ENCODE results near the gene SAMD10.
A peak's percentile ranks its signal among the peaks of the same experiment; 100 is the strongest.
"Not testable (repeated sequence)": the region's sequence is repeated elsewhere in the genome, so short reads cannot be mapped to it uniquely, and the experiment has no call there.

The SAMD10 gene

GRCh38 chr20:63969838-63970713 is 9.4 kb downstream of the SAMD10 start, which contains the start of gene ZNF512B:
TSS of gene ZNF512B (minus strand) at chr20:63969930. CDS start at chr20:63967950, 1,980 bp downstream.
- DNase-seq (ENCODE audit: insufficient read length, low spot score) (peak; percentile 83), FAIRE-seq (no peak)

- no peak for FAIRE-seq
- DNase-seq (ENCODE audit: insufficient read length, low spot score) = peak; percentile 52
These were observed 10.3 kb downstream of the SAMD10 start for GRCh38 chr20:63968928-63969760.

- DNase-seq (ENCODE audit: insufficient read length, low spot score) (no peak), FAIRE-seq (no peak)
These were observed 11.1 kb downstream of the SAMD10 start for GRCh38 chr20:63968136-63968927.

- no peak for FAIRE-seq
These were observed 11.9 kb downstream of the SAMD10 start for GRCh38 chr20:63967330-63968135.

GRCh38 chr20:63966944-63967322 is 12.5 kb downstream of the SAMD10 start:
- no peak for FAIRE-seq
- no peak for DNase-seq (ENCODE audit: insufficient read length, low spot score)

More at GRCh38 chr20:63967330-63968135, 11.9 kb downstream of the SAMD10 start:
- no peak for DNase-seq (ENCODE audit: insufficient read length, low spot score)

GRCh38 chr20:63966172-63966943 is 13.1 kb downstream of the SAMD10 start:
- no peak for FAIRE-seq
- no peak for DNase-seq (ENCODE audit: insufficient read length, low spot score)

- no peak for FAIRE-seq
- no peak for DNase-seq (ENCODE audit: insufficient read length, low spot score)
These were observed 15.0 kb downstream of the SAMD10 start for GRCh38 chr20:63964412-63964811.

GRCh38 chr20:63963784-63964301 is 15.6 kb downstream of the SAMD10 start:
- no peak for FAIRE-seq
- DNase-seq (ENCODE audit: insufficient read length, low spot score) = no peak

GRCh38 chr20:63963348-63963741 is 16.1 kb downstream of the SAMD10 start:
- DNase-seq (ENCODE audit: insufficient read length, low spot score) (no peak), FAIRE-seq (no peak)

GRCh38 chr20:63962426-63963347 is 16.8 kb downstream of the SAMD10 start:
- no peak for DNase-seq (ENCODE audit: insufficient read length, low spot score)
- no peak for FAIRE-seq

- FAIRE-seq = no peak
- no peak for DNase-seq (ENCODE audit: insufficient read length, low spot score)
These were observed 17.6 kb downstream of the SAMD10 start for GRCh38 chr20:63961664-63962425.

GRCh38 chr20:63960654-63961621 is 18.5 kb downstream of the SAMD10 start:
- not testable (repeated sequence) for FAIRE-seq

GRCh38 chr20:63959699-63960075 is 19.8 kb downstream of the SAMD10 start:
- DNase-seq (ENCODE audit: insufficient read length, low spot score) (no peak), FAIRE-seq (no peak)

More at GRCh38 chr20:63960654-63961621, 18.5 kb downstream of the SAMD10 start:
- not testable (repeated sequence) for DNase-seq (ENCODE audit: insufficient read length, low spot score)

- no peak for DNase-seq (ENCODE audit: insufficient read length, low spot score)
- FAIRE-seq = no peak
These were observed 20.3 kb downstream of the SAMD10 start for GRCh38 chr20:63958964-63959698.

GRCh38 chr20:63958471-63958870 is 21.0 kb downstream of the SAMD10 start:
- no peak for FAIRE-seq
- no peak for DNase-seq (ENCODE audit: insufficient read length, low spot score)
